Measurements from ENCODE around the gene XYLT1. TPM values are rescaled to one million over a fixed set of nuclear protein-coding genes. Genes with fewer than 3 reads are reported as not detected.

XYLT1 gene
- total and polyA plus RNA-seq, 2 of the 8 experiments (the other 6 are each of a cell fraction or from before 2014, with no cell fraction given): 6.6 to 25.4 TPM

DNA sequence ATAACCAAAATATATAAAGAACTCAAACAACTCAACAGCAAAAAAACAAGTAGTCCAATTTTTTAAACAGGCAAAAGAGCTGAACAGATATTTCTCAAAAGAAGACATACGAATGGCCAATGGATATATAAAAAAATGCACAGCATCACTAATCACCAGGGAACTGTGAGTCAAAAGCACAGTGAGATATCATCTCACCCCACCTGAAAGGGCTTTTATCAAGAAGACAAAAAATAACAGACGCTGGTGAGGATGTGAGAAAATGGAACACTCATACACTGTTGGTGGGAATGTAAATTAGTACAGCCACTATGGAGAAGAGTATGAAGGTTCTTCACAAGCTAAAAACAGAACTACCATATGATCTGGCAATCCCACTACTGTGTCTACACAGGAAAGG is 7.4 kb downstream of the XYLT1 start:
- WGBS, 2 experiments (ENCODE audit: extremely low coverage in 1 of 2, insufficient coverage in 1 of 2, insufficient read length in 1 of 2, insufficient replicate concordance in 2 of 2, low coverage in 1 of 2, low lambda C conversion rate in 2 of 2, missing lambda C conversion rate in 1 of 2): 95% methylated on average over 2 of the region's 2 CpGs; no CpG with 5 or more reads in 1 of the 2 experiments
- Histone ChIP-seq H2BK20ac (ENCODE audit: low read length) (no peak overlapping the region), H3K36me3 (ENCODE audit: control insufficient read depth in 2 of 4, insufficient read depth in 4 of 4, low read length in 3 of 4) (no peaks in the 10 kb centered on the region), H3K18ac (ENCODE audit: extremely low read depth, low read length) (no peak overlapping the region), H2BK120ac (replicated peaks; ENCODE audit: low read depth, low read length) (no peak overlapping the region), H3K23me2 (ENCODE audit: low read depth, low read length) (no peaks in the 10 kb centered on the region; the same call in 1 of the 2 replicates), H3K4me2 (ENCODE audit: insufficient read depth in 1 of 2, low read depth in 2 of 2, low read length in 2 of 2) (no peak overlapping the region), H3K9ac (replicated peaks in 1 of 4; ENCODE audit: extremely low read depth in 1 of 4, low read depth in 3 of 4, low read length in 3 of 4) (no peak overlapping the region), H3K56ac (replicated peaks; ENCODE audit: insufficient read length, low read depth, low read length) (no peak overlapping the region), H4K8ac (ENCODE audit: extremely low read depth, insufficient read depth, low read length) (no peak overlapping the region), H3K14ac (ENCODE audit: insufficient read length) (no peak overlapping the region), H2AFZ (ENCODE audit: low read length) (no peak overlapping the region), H2BK12ac (ENCODE audit: low read depth, low read length) (no peak overlapping the region), H4K20me1 (replicated peaks in 1 of 2; ENCODE audit: control insufficient read depth in 1 of 2, insufficient read depth in 2 of 2, low read length in 2 of 2) (peaks cover 0 to 3% of the 10 kb centered on the region in 2 experiments), H3K27ac (ENCODE audit: low read depth, low read length) (no peak overlapping the region), H3K79me2 (ENCODE audit: control insufficient read depth in 1 of 2, insufficient read depth in 2 of 2, low read length in 2 of 2) (peaks cover 0 to 84% of the 10 kb centered on the region in 2 experiments; a peak in 3 of 4 replicates), H3K79me1 (ENCODE audit: low read depth, low read length) (peaks cover 19% of the 10 kb centered on the region), H3K9me3 (ENCODE audit: insufficient read depth in 2 of 2, low read depth in 1 of 2, low read length in 1 of 2) (no peaks in the 10 kb centered on the region), H2BK5ac (ENCODE audit: low read depth, low read length) (no peak overlapping the region), H2BK15ac (ENCODE audit: low read length) (no peak overlapping the region), H4K5ac (ENCODE audit: insufficient read length, low read depth, low read length) (no peak overlapping the region), H3K23ac (ENCODE audit: insufficient read length) (no peak overlapping the region), H3K4ac (replicated peaks; ENCODE audit: insufficient read length, low read depth, low read length) (no peak overlapping the region), H3K27me3 (replicated peaks in 1 of 4; ENCODE audit: control insufficient read depth in 3 of 4, extremely low read depth in 1 of 4, insufficient read depth in 3 of 4, low read length in 3 of 4) (no peaks in the 10 kb centered on the region), H3K4me3 (ENCODE audit: extremely low read depth in 1 of 4, insufficient read depth in 2 of 4, low read depth in 3 of 4, low read length in 4 of 4) (no peak overlapping the region), H2AK5ac (ENCODE audit: low read depth, low read length) (no peak overlapping the region), H3K4me1 (replicated peaks in 1 of 4; ENCODE audit: control insufficient read depth in 3 of 4, insufficient read depth in 4 of 4, low read length in 3 of 4) (peaks cover 8 to 33% (median 24%) of the 10 kb centered on the region in 4 experiments), H4K91ac (replicated peaks; ENCODE audit: insufficient read length, low read length) (no peak overlapping the region)
- ChIA-PET POLR2A (ENCODE audit: partially characterized antibody) (interaction anchor here (1.0 to 1.1 kb wide), 2 partner anchors 50 to 76 kb away, joined by 3 read pairs; no protein-coding TSS in a partner anchor), CTCF (ENCODE audit: partially characterized antibody) (interaction anchor here (1.3 kb wide), 1 partner anchor 14 kb away, joined by 5 read pairs; no protein-coding TSS in a partner anchor)
- no peak for DNase-seq (ENCODE audit: low read depth in 1 of 2, low spot score in 2 of 2)
- no peak for FAIRE-seq
- TF ChIP-seq TCF12 (IDR thresholded peaks at IDR 0.05; ENCODE audit: low read depth, low read length): no peak
- no peak for TF ChIP-seq BRCA1 (IDR thresholded peaks at IDR 0.05; ENCODE audit: low read depth, low read length)
- TF ChIP-seq NRF1 (IDR thresholded peaks at IDR 0.05; ENCODE audit: low read depth, low read length): no peak
- TF ChIP-seq SP2 (IDR thresholded peaks at IDR 0.05; ENCODE audit: low read length): no peak
- TF ChIP-seq RXRA (IDR thresholded peaks at IDR 0.05; ENCODE audit: insufficient read depth, low read depth, low read length): no peak
- no peak for TF ChIP-seq NANOG (IDR thresholded peaks at IDR 0.05; ENCODE audit: insufficient read depth, low read depth, low read length, poor library complexity, severe bottlenecking)
- no peak for TF ChIP-seq SP1 (IDR thresholded peaks at IDR 0.05; ENCODE audit: low read depth, low read length)
- TF ChIP-seq, protein P1, sequence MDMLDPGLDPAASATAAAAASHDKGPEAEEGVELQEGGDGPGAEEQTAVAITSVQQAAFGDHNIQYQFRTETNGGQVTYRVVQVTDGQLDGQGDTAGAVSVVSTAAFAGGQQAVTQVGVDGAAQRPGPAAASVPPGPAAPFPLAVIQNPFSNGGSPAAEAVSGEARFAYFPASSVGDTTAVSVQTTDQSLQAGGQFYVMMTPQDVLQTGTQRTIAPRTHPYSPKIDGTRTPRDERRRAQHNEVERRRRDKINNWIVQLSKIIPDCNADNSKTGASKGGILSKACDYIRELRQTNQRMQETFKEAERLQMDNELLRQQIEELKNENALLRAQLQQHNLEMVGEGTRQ (IDR thresholded peaks at IDR 0.05; ENCODE audit: low read length): no peak

Measured in H1 (cell line).